Stimulated activated naive CD8-positive, alpha-beta T cell treated with anti-CD3 and anti-CD28 coated beads, Interleukin-15, amount 100 ng/mL, for 72 hours (primary cell): ENCODE results near the gene C19orf33.

Source experiments
- ATAC-seq: fragments of 150-1000 bp; cut with Tn5 transposase; 2 replicates; pipeline ENCODE4 v1.10.0; 2021; ENCODE audit warnings: mild to moderate bottlenecking, moderate library complexity
- DNase-seq, 2 donors: peaks; one replicate each; pipeline ENCODE4 v3.0.0; 2021 to 2022
- H3K27ac Mint-ChIP-seq, 2 donors: one replicate each; pipeline ENCODE4 v1.8.0; 2022; ENCODE audit warnings: mild to moderate bottlenecking in 2 of 2, mixed read lengths in 2 of 2, moderate library complexity in 2 of 2
- H3K27me3 Mint-ChIP-seq: one replicate; pipeline ENCODE4 v1.8.0; 2022; ENCODE audit warnings: mixed read lengths
- H3K4me1 Mint-ChIP-seq: one replicate; pipeline ENCODE4 v1.8.0; 2022; ENCODE audit warnings: mild to moderate bottlenecking, mixed read lengths
- H3K4me3 Mint-ChIP-seq, 2 donors: one replicate each; pipeline ENCODE4 v1.8.0; 2022; ENCODE audit warnings: mild to moderate bottlenecking in 2 of 2, mixed read lengths in 2 of 2, moderate library complexity in 1 of 2
- H3K9me3 Mint-ChIP-seq, 2 donors: one replicate each; pipeline ENCODE4 v1.8.0; 2022; ENCODE audit warnings: mixed read lengths in 2 of 2

The C19orf33 gene

GRCh38 chr19:38274739-38275138, 29.3 kb upstream of the C19orf33 start:
- H3K9me3 Mint-ChIP-seq, result no peaks in the 10 kb centered on the region
- H3K27me3 Mint-ChIP-seq, result no peaks in the 10 kb centered on the region
- H3K4me3 Mint-ChIP-seq, result no peak overlapping the region
- no peak overlapping the region for H3K27ac Mint-ChIP-seq
- DNase-seq, result no peak
- H3K4me1 Mint-ChIP-seq, result peaks cover 9% of the 10 kb centered on the region
- ATAC-seq, result no peak

GRCh38 chr19:38276942-38277517, 27.0 kb upstream of the C19orf33 start:
- no peak overlapping the region for H3K27ac Mint-ChIP-seq
- no peak for DNase-seq
- no peak overlapping the region for H3K4me3 Mint-ChIP-seq
- peaks cover 12% of the 10 kb centered on the region for H3K4me1 Mint-ChIP-seq
- no peaks in the 10 kb centered on the region for H3K9me3 Mint-ChIP-seq
- no peaks in the 10 kb centered on the region for H3K27me3 Mint-ChIP-seq
- no peak for ATAC-seq

DNA sequence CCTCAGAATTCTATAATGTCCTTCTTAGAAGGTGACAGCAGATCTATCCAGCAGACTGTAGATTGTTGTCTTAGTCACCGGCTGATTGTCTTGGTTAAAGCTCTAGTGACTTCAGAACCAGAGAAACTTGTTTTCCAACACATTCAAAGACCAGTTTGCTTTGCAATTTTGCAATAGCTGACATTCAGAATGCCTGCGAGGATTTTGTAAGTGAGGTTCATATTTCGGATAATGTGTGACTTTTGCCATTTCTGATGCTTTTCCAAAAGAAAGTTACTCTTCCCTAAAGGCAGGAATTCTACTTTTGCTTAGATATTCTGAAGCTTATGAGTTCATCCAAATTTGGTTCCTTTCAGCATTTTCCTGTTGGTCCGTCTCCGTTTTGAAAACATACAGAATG, 26.5 kb upstream of the C19orf33 start:
- Mint-ChIP-seq H3K9me3 (no peaks in the 10 kb centered on the region), H3K4me1 (peaks cover 17% of the 10 kb centered on the region), H3K27me3 (no peaks in the 10 kb centered on the region), H3K4me3 (no peak overlapping the region), H3K27ac (no peak overlapping the region)
- DNase-seq, result no peak
- no peak for ATAC-seq

DNA sequence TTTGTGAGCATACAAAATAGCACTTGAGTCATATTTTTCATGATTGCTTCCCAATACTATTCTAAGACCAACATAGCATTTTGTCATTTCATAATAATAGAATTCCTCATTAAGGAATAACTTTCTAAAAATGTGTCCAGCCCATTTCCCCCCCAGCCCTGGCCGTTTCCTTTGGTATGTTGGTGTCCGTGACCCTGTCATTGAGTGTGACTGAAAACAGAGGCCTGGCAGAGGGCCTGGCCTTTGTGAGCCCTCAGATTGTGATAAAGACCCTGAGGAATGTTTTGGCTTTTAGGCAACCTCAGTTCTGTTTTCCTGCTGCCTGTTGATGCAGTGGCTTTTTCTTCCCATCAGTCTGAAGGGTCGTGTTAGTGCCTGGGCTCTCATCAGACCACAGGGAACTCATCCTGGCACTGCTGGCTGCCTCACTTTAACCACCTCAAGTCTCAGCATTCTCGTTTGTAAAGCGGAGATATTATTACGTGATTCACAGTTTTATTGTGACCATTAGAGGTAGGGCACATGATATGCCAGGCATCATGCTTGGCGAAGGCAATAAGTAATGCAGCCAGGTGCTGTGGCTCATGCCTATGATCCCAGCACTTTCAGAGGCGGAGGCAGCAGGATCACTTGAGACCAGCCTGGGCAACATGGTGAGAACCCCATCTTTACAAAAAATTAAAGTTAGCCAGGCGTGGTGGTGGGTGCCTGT, 25.9 kb upstream of the C19orf33 start:
- H3K27ac Mint-ChIP-seq, result no peak overlapping the region
- H3K9me3 Mint-ChIP-seq, result no peaks in the 10 kb centered on the region
- H3K27me3 Mint-ChIP-seq, result no peaks in the 10 kb centered on the region
- DNase-seq, result no peak
- H3K4me3 Mint-ChIP-seq, result no peak overlapping the region
- no peak for ATAC-seq
- H3K4me1 Mint-ChIP-seq, result peaks cover 20% of the 10 kb centered on the region

DNA sequence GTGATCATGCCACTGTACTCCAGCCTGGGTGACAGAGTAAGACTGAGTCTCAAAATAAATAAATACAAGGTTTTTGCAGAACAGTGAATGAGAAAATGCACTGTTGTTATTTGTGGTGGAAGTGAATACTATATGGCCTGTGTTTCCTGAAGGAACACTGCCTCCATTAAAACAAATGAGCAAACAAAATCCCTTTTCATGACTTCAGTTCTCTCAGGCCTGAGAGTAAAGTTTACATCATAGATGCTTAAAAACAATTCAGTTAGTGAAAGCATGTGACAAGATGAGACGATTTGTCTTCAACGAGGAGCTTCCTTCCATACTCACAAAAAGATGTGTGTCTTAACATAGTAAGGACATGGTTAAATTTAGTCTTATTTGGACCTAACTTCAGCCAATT, 25.3 kb upstream of the C19orf33 start:
- Mint-ChIP-seq H3K27me3 (no peaks in the 10 kb centered on the region), H3K4me1 (peaks cover 20% of the 10 kb centered on the region), H3K27ac (peak overlapping the region in 1 of 2 donors; percentile 69)

GRCh38 chr19:38280030-38280921, 23.8 kb upstream of the C19orf33 start:
- H3K27me3 Mint-ChIP-seq, result no peaks in the 10 kb centered on the region
- H3K4me1 Mint-ChIP-seq, result peaks cover 20% of the 10 kb centered on the region
- no peaks in the 10 kb centered on the region for H3K9me3 Mint-ChIP-seq
- no peak overlapping the region for H3K4me3 Mint-ChIP-seq
- no peak for DNase-seq
- no peak overlapping the region for H3K27ac Mint-ChIP-seq
- no peak for ATAC-seq

More for the DNA sequence above, 25.3 kb upstream of the C19orf33 start:
- no peak for DNase-seq
- ATAC-seq, result no peak
- Mint-ChIP-seq H3K4me3 (no peak overlapping the region), H3K9me3 (no peaks in the 10 kb centered on the region)

DNA sequence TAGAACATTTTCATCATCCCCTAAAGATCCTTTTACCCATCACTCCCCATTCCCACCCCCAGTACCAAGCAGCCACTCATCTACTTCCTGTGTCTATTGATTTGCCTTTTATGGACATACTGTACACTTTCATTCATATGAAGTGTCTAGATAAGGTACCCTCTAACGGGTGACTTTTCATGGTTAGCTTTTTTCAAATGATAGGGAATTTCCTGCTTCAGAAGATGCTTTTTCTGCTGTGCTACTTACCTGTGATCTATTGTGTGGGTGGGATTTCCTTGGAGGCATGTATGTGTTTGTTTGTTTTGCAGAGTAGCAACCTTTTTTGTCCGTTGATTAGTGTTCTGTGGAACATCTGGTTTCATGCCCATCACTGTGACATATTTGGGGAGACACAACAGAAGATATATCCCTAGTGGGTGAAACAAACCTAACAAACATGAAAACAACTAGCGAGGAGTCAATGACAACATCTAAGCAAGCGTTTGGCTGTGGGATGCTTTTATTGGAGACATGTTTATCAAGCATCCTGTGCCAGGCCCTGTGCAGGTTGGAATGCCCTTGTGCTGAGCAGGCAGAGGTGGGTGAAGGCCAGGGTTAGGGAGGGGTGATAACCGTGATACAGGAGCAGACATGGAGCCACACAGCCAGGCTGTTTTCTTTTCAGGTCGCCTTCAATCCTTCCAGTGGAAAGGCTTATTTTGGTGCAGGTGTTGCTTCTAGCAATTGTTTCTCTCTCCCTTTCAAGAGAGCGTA, 22.1 kb upstream of the C19orf33 start:
- H3K27ac Mint-ChIP-seq, result peak overlapping the region in 1 of 2 donors; percentile 14
- peaks cover 20% of the 10 kb centered on the region for H3K4me1 Mint-ChIP-seq
- no peaks in the 10 kb centered on the region for H3K9me3 Mint-ChIP-seq
- peak; percentile 72 for ATAC-seq
- no peaks in the 10 kb centered on the region for H3K27me3 Mint-ChIP-seq
- DNase-seq, result no peak
- H3K4me3 Mint-ChIP-seq, result no peak overlapping the region

DNA sequence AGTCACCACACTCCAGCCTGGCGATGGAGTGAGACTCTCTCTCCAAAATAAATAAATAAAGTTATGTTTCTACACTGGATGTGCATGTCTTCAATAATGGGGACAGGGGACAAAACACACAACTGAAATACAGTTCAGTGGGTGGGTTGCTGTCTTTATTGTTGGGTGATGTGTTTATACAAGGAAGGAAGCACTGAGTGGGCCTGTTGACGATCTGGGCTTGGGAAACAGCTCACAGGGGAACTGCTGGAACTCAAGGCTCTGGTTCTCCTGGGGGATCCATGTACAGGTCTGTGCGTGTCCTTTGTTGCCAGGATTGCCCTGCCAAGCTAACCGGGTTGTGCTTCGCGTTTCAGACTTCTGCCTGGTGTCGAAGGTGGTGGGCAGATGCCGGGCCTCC, 20.8 kb upstream of the C19orf33 start:
- peak overlapping the region in 1 of 2 donors; percentile 76 for H3K27ac Mint-ChIP-seq
- H3K9me3 Mint-ChIP-seq, result no peaks in the 10 kb centered on the region
- DNase-seq (no peak), ATAC-seq (no peak)
- no peak overlapping the region for H3K4me3 Mint-ChIP-seq
- H3K4me1 Mint-ChIP-seq, result peaks cover 20% of the 10 kb centered on the region
- no peaks in the 10 kb centered on the region for H3K27me3 Mint-ChIP-seq

- ATAC-seq, result no peak
- H3K9me3 Mint-ChIP-seq, result no peaks in the 10 kb centered on the region
- peak overlapping the region in 1 of 2 donors; percentile 22 for H3K27ac Mint-ChIP-seq
- no peaks in the 10 kb centered on the region for H3K27me3 Mint-ChIP-seq
- H3K4me1 Mint-ChIP-seq, result peaks cover 20% of the 10 kb centered on the region
- no peak for DNase-seq
- H3K4me3 Mint-ChIP-seq, result no peak overlapping the region
Observed at GRCh38 chr19:38284422-38284821, 19.6 kb upstream of the C19orf33 start.

DNA sequence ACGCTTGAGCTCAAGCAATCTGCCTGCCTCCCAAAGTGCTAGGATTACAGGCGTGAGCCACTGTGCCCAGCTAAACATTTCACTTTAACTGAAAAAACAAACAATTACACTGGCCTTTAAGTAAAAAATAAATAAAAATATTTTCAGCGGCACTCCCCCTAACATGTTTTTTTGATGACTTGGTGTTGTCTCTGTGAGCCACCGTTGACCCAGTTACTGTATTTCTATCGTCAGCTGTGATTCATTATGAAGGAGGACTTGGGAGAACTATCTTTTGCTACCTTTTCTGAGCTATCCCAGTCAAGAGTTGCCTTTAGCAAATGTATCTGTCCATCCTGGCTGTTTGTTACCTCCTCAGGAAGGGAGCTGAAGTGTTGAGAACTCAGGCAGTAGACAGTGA, 18.5 kb upstream of the C19orf33 start:
- Mint-ChIP-seq H3K4me3 (no peak overlapping the region), H3K4me1 (peaks cover 20% of the 10 kb centered on the region), H3K9me3 (no peaks in the 10 kb centered on the region), H3K27ac (no peak overlapping the region), H3K27me3 (no peaks in the 10 kb centered on the region)
- ATAC-seq (no peak), DNase-seq (no peak)

- Mint-ChIP-seq H3K9me3 (no peaks in the 10 kb centered on the region), H3K27ac (no peak overlapping the region), H3K4me3 (no peak overlapping the region), H3K4me1 (peaks cover 3% of the 10 kb centered on the region), H3K27me3 (no peaks in the 10 kb centered on the region)
- DNase-seq, result no peak
- no peak for ATAC-seq
Observed at GRCh38 chr19:38287604-38288003, 16.4 kb upstream of the C19orf33 start.

- H3K27me3 Mint-ChIP-seq, result no peaks in the 10 kb centered on the region
- H3K9me3 Mint-ChIP-seq, result no peaks in the 10 kb centered on the region
- no peak overlapping the region for H3K27ac Mint-ChIP-seq
- no peak overlapping the region for H3K4me3 Mint-ChIP-seq
- ATAC-seq, result no peak
- DNase-seq, result no peak
- H3K4me1 Mint-ChIP-seq, result no peaks in the 10 kb centered on the region
Observed at GRCh38 chr19:38288123-38288855, 15.8 kb upstream of the C19orf33 start.

GRCh38 chr19:38289955-38290354, 14.1 kb upstream of the C19orf33 start:
- no peak for ATAC-seq
- DNase-seq, result no peak
- Mint-ChIP-seq H3K9me3 (no peaks in the 10 kb centered on the region), H3K4me3 (no peak overlapping the region), H3K27ac (peak overlapping the region in 1 of 2 donors; percentile 60), H3K27me3 (no peaks in the 10 kb centered on the region), H3K4me1 (no peaks in the 10 kb centered on the region)

DNA sequence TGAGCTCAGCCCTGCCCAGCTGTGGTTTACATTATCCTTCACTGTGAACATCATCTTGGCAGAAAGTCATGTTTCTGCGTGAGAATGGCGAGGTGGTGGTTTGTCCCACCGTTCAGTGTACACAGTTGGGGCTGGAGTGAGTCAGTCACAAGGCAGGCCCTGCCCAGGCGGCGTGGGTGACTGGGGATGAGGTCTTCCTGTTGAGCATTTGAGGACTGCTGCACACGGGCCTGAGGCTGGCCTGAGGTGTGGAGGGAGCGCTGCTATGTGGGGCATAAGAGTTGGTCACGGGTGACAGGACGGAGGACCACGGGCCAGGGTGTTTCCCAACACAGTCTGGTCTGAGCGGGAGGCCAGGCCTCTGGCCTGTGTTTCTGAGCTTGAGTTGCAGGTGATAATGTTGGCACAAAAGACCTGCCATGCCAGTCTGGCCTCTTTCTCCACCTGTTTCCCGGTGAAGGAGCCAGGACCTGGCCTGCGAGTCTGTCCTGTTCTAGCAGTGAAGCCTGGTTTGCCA, 13.4 kb upstream of the C19orf33 start:
- Mint-ChIP-seq H3K4me3 (no peak overlapping the region), H3K9me3 (no peaks in the 10 kb centered on the region), H3K27ac (peak overlapping the region in 1 of 2 donors; percentile 60), H3K27me3 (no peaks in the 10 kb centered on the region), H3K4me1 (no peaks in the 10 kb centered on the region)
- ATAC-seq (no peak), DNase-seq (no peak)

- H3K4me3 Mint-ChIP-seq, result no peak overlapping the region
- no peaks in the 10 kb centered on the region for H3K27me3 Mint-ChIP-seq
- H3K27ac Mint-ChIP-seq, result no peak overlapping the region
- no peaks in the 10 kb centered on the region for H3K9me3 Mint-ChIP-seq
- H3K4me1 Mint-ChIP-seq, result no peaks in the 10 kb centered on the region
- no peak for DNase-seq
- ATAC-seq, result no peak
Observed at GRCh38 chr19:38291855-38292254, 12.2 kb upstream of the C19orf33 start.
